HL-60/S4 treated with phorbol 12-myristate 13-acetate at 8.2 ng/mL for 4 days and 3 days (cell line): ENCODE results near the gene RTKN2.

Experiments used
- in situ Hi-C: fragments of 300-500 bp; cut with MboI; formaldehyde crosslinking; loops from 2 replicates; pipeline ENCODE4 v1.15.0; 2022; ENCODE audit warnings: low sequenced_read_pairs

RTKN2 gene

GRCh38 chr10:62180677-62181076 lies 88.0 kb downstream of the RTKN2 start:
- in situ Hi-C loops: no loop called here

- in situ Hi-C loops: no loop called here
Measured at GRCh38 chr10:62178568-62178967, 90.1 kb downstream of the RTKN2 start.

- in situ Hi-C loops: no loop called here
Measured at GRCh38 chr10:62177111-62177510, 91.5 kb downstream of the RTKN2 start.

GRCh38 chr10:62175251-62175650 lies 93.4 kb downstream of the RTKN2 start:
- in situ Hi-C loops: no loop called here

GRCh38 chr10:62172465-62172864 lies 96.2 kb downstream of the RTKN2 start:
- in situ Hi-C loops: no loop called here

- in situ Hi-C loops: no loop called here
Measured at GRCh38 chr10:62171791-62172190, 96.9 kb downstream of the RTKN2 start.

GRCh38 chr10:62170732-62171131 lies 97.9 kb downstream of the RTKN2 start:
- in situ Hi-C loops: no loop called here

- in situ Hi-C loops: no loop called here
Measured at GRCh38 chr10:62166331-62167131, 102.1 kb downstream of the RTKN2 start.

- in situ Hi-C loops: no loop called here
Measured at GRCh38 chr10:62165803-62166202, 102.8 kb downstream of the RTKN2 start.

- in situ Hi-C loops: no loop called here
Measured at GRCh38 chr10:62163024-62163423, 105.6 kb downstream of the RTKN2 start.

- in situ Hi-C loops: no loop called here
Measured at GRCh38 chr10:62162261-62162981, 106.2 kb downstream of the RTKN2 start.

GRCh38 chr10:62159351-62159750 lies 109.3 kb downstream of the RTKN2 start:
- in situ Hi-C loops: no loop called here

- in situ Hi-C loops: no loop called here
Measured at GRCh38 chr10:62157601-62158000, 111.0 kb downstream of the RTKN2 start.

GRCh38 chr10:62155054-62155680 lies 113.5 kb downstream of the RTKN2 start:
- in situ Hi-C loops: no loop called here

- in situ Hi-C loops: no loop called here
Measured at GRCh38 chr10:62154231-62154630, 114.4 kb downstream of the RTKN2 start.

- in situ Hi-C loops: no loop called here
Measured at GRCh38 chr10:62153191-62153590, 115.5 kb downstream of the RTKN2 start.

GRCh38 chr10:62149621-62150020 lies 119.0 kb downstream of the RTKN2 start:
- in situ Hi-C loops: no loop called here

- in situ Hi-C loops: no loop called here
Measured at GRCh38 chr10:62148155-62148554, 120.5 kb downstream of the RTKN2 start.

GRCh38 chr10:62147425-62147824 lies 121.2 kb downstream of the RTKN2 start:
- in situ Hi-C loops: no loop called here

- in situ Hi-C loops: no loop called here
Measured at GRCh38 chr10:62136931-62137330, 131.7 kb downstream of the RTKN2 start.

GRCh38 chr10:62133618-62134017 lies 135.0 kb downstream of the RTKN2 start:
- in situ Hi-C loops: no loop called here
